Measurements from ENCODE around the gene IL13.
A peak's percentile ranks its signal among the peaks of the same experiment; 100 is the strongest.

Gene IL13

GRCh38 chr5:132641241-132641723, 16.7 kb upstream of the IL13 start:
- H3K27ac ChIP-seq (ENCODE audit: low read depth, low read length), result no peak overlapping the region
- H3K36me3 ChIP-seq (ENCODE audit: control insufficient read depth, insufficient read depth, low read length), result peaks cover 22% of the 10 kb centered on the region
- H3K4me1 ChIP-seq (ENCODE audit: control insufficient read depth, insufficient read depth, low read length), result no peaks in the 10 kb centered on the region
- H3K4me3 ChIP-seq (ENCODE audit: low read length), result no peak overlapping the region
- H3K27me3 ChIP-seq (ENCODE audit: control insufficient read depth, insufficient read depth, low read length), result no peaks in the 10 kb centered on the region
- H3K9ac ChIP-seq (ENCODE audit: low read length), result no peak overlapping the region

GRCh38 chr5:132641841-132642240, 16.1 kb upstream of the IL13 start:
- no peaks in the 10 kb centered on the region for H3K4me1 ChIP-seq (ENCODE audit: control insufficient read depth, insufficient read depth, low read length)
- peaks cover 20% of the 10 kb centered on the region for H3K36me3 ChIP-seq (ENCODE audit: control insufficient read depth, insufficient read depth, low read length)
- no peak overlapping the region for H3K27ac ChIP-seq (ENCODE audit: low read depth, low read length)
- H3K4me3 ChIP-seq (ENCODE audit: low read length), result no peak overlapping the region
- no peaks in the 10 kb centered on the region for H3K27me3 ChIP-seq (ENCODE audit: control insufficient read depth, insufficient read depth, low read length)
- H3K9ac ChIP-seq (ENCODE audit: low read length), result no peak overlapping the region

GRCh38 chr5:132644177-132644576, 13.8 kb upstream of the IL13 start:
- no peak overlapping the region for H3K9ac ChIP-seq (ENCODE audit: low read length)
- no peaks in the 10 kb centered on the region for H3K27me3 ChIP-seq (ENCODE audit: control insufficient read depth, insufficient read depth, low read length)
- H3K4me1 ChIP-seq (ENCODE audit: control insufficient read depth, insufficient read depth, low read length), result no peaks in the 10 kb centered on the region
- no peak overlapping the region for H3K27ac ChIP-seq (ENCODE audit: low read depth, low read length)
- no peak overlapping the region for H3K4me3 ChIP-seq (ENCODE audit: low read length)
- H3K36me3 ChIP-seq (ENCODE audit: control insufficient read depth, insufficient read depth, low read length), result peaks cover 5% of the 10 kb centered on the region

- Histone ChIP-seq H3K27me3 (ENCODE audit: control insufficient read depth, insufficient read depth, low read length) (no peaks in the 10 kb centered on the region), H3K36me3 (ENCODE audit: control insufficient read depth, insufficient read depth, low read length) (no peaks in the 10 kb centered on the region), H3K4me1 (ENCODE audit: control insufficient read depth, insufficient read depth, low read length) (no peaks in the 10 kb centered on the region), H3K27ac (ENCODE audit: low read depth, low read length) (no peak overlapping the region), H3K4me3 (ENCODE audit: low read length) (no peak overlapping the region), H3K9ac (ENCODE audit: low read length) (no peak overlapping the region)
Measured at GRCh38 chr5:132646583-132647266, 11.2 kb upstream of the IL13 start.

- no peaks in the 10 kb centered on the region for H3K36me3 ChIP-seq (ENCODE audit: control insufficient read depth, insufficient read depth, low read length)
- H3K9ac ChIP-seq (ENCODE audit: low read length), result no peak overlapping the region
- no peaks in the 10 kb centered on the region for H3K4me1 ChIP-seq (ENCODE audit: control insufficient read depth, insufficient read depth, low read length)
- H3K27ac ChIP-seq (ENCODE audit: low read depth, low read length), result no peak overlapping the region
- H3K27me3 ChIP-seq (ENCODE audit: control insufficient read depth, insufficient read depth, low read length), result no peaks in the 10 kb centered on the region
- no peak overlapping the region for H3K4me3 ChIP-seq (ENCODE audit: low read length)
Measured at GRCh38 chr5:132647473-132647872, 10.5 kb upstream of the IL13 start.

GRCh38 chr5:132648355-132648754, 9.6 kb upstream of the IL13 start:
- Histone ChIP-seq H3K27me3 (ENCODE audit: control insufficient read depth, insufficient read depth, low read length) (no peaks in the 10 kb centered on the region), H3K9ac (ENCODE audit: low read length) (no peak overlapping the region), H3K27ac (ENCODE audit: low read depth, low read length) (no peak overlapping the region), H3K36me3 (ENCODE audit: control insufficient read depth, insufficient read depth, low read length) (no peaks in the 10 kb centered on the region), H3K4me3 (ENCODE audit: low read length) (no peak overlapping the region), H3K4me1 (ENCODE audit: control insufficient read depth, insufficient read depth, low read length) (no peaks in the 10 kb centered on the region)

GRCh38 chr5:132651838-132652469, 6.0 kb upstream of the IL13 start:
- Histone ChIP-seq H3K36me3 (ENCODE audit: control insufficient read depth, insufficient read depth, low read length) (no peaks in the 10 kb centered on the region), H3K9ac (ENCODE audit: low read length) (no peak overlapping the region), H3K4me3 (ENCODE audit: low read length) (no peak overlapping the region), H3K4me1 (ENCODE audit: control insufficient read depth, insufficient read depth, low read length) (peaks cover 3% of the 10 kb centered on the region), H3K27me3 (ENCODE audit: control insufficient read depth, insufficient read depth, low read length) (peaks cover 6% of the 10 kb centered on the region), H3K27ac (ENCODE audit: low read depth, low read length) (no peak overlapping the region)

- no peak overlapping the region for H3K27ac ChIP-seq (ENCODE audit: low read depth, low read length)
- H3K9ac ChIP-seq (ENCODE audit: low read length), result no peak overlapping the region
- H3K36me3 ChIP-seq (ENCODE audit: control insufficient read depth, insufficient read depth, low read length), result no peaks in the 10 kb centered on the region
- H3K4me3 ChIP-seq (ENCODE audit: low read length), result no peak overlapping the region
- H3K4me1 ChIP-seq (ENCODE audit: control insufficient read depth, insufficient read depth, low read length), result peaks cover 3% of the 10 kb centered on the region
- H3K27me3 ChIP-seq (ENCODE audit: control insufficient read depth, insufficient read depth, low read length), result peaks cover 6% of the 10 kb centered on the region
Measured at GRCh38 chr5:132653716-132654115, 4.3 kb upstream of the IL13 start.

GRCh38 chr5:132655821-132656773, 1.9 kb upstream of the IL13 start:
- Histone ChIP-seq H3K4me3 (ENCODE audit: low read length) (peak overlapping the region; percentile 54), H3K27ac (ENCODE audit: low read depth, low read length) (no peak overlapping the region), H3K9ac (ENCODE audit: low read length) (no peak overlapping the region)

GRCh38 chr5:132656774-132657355, 1.1 kb upstream of the IL13 start:
- peaks cover 3% of the 10 kb centered on the region for H3K4me1 ChIP-seq (ENCODE audit: control insufficient read depth, insufficient read depth, low read length)
- H3K27me3 ChIP-seq (ENCODE audit: control insufficient read depth, insufficient read depth, low read length), result peaks cover 6% of the 10 kb centered on the region
- no peak overlapping the region for H3K9ac ChIP-seq (ENCODE audit: low read length)
- peak overlapping the region; percentile 54 for H3K4me3 ChIP-seq (ENCODE audit: low read length)
- no peak overlapping the region for H3K27ac ChIP-seq (ENCODE audit: low read depth, low read length)
- H3K36me3 ChIP-seq (ENCODE audit: control insufficient read depth, insufficient read depth, low read length), result no peaks in the 10 kb centered on the region

More at GRCh38 chr5:132655821-132656773, 1.9 kb upstream of the IL13 start:
- H3K36me3 ChIP-seq (ENCODE audit: control insufficient read depth, insufficient read depth, low read length), result no peaks in the 10 kb centered on the region
- H3K4me1 ChIP-seq (ENCODE audit: control insufficient read depth, insufficient read depth, low read length), result peaks cover 3% of the 10 kb centered on the region
- H3K27me3 ChIP-seq (ENCODE audit: control insufficient read depth, insufficient read depth, low read length), result peaks cover 6% of the 10 kb centered on the region

- H3K4me3 ChIP-seq (ENCODE audit: low read length), result no peak overlapping the region
- peaks cover 3% of the 10 kb centered on the region for H3K4me1 ChIP-seq (ENCODE audit: control insufficient read depth, insufficient read depth, low read length)
- peaks cover 6% of the 10 kb centered on the region for H3K27me3 ChIP-seq (ENCODE audit: control insufficient read depth, insufficient read depth, low read length)
- no peaks in the 10 kb centered on the region for H3K36me3 ChIP-seq (ENCODE audit: control insufficient read depth, insufficient read depth, low read length)
- H3K9ac ChIP-seq (ENCODE audit: low read length), result no peak overlapping the region
- no peak overlapping the region for H3K27ac ChIP-seq (ENCODE audit: low read depth, low read length)
Measured at GRCh38 chr5:132658381-132659302, 669 bp downstream of the IL13 start.

Data from rectal smooth muscle tissue (tissue), 1 donor.